GM21717 (cell line): ENCODE measurements around the gene PARVB.

Source experiments
- ATAC-seq: cut with Tn5 transposase; IDR thresholded peaks from one replicate; pipeline ENCODE4 v1.9.1; 2021; ENCODE audit warnings: mild to moderate bottlenecking, moderate library complexity; ENCODE audit not compliant: unreplicated experiment

PARVB gene

DNA sequence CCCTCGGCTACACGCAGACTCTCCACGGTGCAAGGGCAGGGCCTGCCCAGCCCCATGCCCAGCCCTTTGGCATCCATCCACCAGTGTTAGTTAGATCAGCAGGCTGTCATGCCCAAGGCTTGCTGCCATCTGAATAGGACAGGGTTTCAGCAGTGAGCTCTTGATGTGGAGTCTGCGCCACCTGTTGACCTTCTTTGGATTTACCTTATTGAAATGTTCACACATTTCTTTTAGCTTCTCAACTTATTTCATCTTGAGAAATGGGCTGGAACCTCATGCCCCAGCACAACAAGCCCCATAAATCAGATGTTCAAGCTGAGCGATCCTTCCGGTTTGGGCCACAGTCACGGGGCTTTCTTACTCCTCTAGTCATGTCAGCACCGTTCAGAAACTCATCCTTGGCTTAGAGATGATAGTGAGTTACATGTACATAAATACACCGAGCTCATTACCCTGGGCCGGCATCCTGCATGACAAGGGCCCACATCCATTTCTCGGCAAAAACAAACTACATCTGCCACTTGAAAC, 61.7 kb downstream of the PARVB start:
- no peak for ATAC-seq

- ATAC-seq, result no peak
Observed at GRCh38 chr22:44086271-44087088, 62.4 kb downstream of the PARVB start.

- no peak for ATAC-seq
Observed at GRCh38 chr22:44087089-44087430, 63.0 kb downstream of the PARVB start.

GRCh38 chr22:44088976-44089570, 65.0 kb downstream of the PARVB start:
- ATAC-seq, result no peak

- ATAC-seq, result no peak
Observed at GRCh38 chr22:44089717-44090570, 65.8 kb downstream of the PARVB start.

DNA sequence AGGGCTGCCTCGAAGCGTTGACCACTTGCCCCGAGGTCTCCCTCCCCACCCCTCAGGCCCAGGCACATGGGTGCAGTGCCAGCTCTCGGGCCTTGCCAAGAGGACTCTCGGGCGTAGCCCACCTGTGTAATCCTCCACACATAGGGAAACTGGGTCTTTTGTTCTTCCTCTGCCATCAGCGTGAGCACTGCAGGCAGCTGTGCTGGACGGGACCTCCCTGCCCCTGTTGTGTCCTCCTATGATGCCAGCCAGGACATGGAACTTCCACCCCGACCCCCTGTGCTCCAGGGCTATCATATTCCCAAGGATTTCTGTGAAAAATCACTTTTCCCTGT, 66.4 kb downstream of the PARVB start:
- no peak for ATAC-seq

GRCh38 chr22:44091021-44091721, 67.1 kb downstream of the PARVB start:
- no peak for ATAC-seq

DNA sequence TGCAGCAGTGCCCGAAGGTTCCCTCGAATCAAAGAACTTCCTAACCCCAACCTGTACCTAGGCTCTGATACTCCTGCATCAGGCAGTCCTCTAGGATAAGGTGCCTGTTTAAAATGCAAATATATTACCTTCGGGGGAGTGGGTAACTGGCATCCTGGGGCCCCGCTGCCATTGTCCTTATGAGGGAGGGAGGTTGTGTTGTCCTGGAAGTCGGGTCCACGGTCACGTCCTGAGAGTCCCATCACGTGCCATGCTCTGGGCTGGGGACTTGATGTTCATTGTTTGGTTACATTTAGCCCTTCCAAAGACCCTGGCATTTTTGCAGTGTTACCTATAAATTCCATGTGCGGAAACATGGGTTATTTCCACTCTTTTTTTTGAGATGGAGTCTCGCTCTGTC, 67.6 kb downstream of the PARVB start:
- ATAC-seq, result no peak

GRCh38 chr22:44092636-44093220, 68.6 kb downstream of the PARVB start:
- no peak for ATAC-seq

DNA sequence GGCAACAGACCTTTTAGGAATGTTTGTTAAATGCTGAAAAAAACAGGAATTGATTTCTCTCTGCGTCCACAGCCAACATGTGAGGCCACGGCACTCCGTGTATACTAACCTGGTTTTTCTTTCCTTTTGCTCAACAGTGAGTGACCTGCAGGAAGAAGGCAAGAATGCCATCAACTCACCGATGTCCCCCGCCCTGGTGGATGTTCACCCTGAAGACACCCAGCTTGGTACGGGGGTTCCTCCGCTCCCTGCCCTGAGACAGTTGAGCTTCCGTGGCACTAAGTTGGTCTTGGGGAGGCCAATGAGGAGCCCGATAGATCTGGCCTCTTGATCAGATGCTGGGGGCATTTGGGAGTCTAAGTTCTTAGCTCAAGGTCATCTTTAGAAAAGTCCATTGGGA, 69.7 kb downstream of the PARVB start:
- ATAC-seq, result no peak

DNA sequence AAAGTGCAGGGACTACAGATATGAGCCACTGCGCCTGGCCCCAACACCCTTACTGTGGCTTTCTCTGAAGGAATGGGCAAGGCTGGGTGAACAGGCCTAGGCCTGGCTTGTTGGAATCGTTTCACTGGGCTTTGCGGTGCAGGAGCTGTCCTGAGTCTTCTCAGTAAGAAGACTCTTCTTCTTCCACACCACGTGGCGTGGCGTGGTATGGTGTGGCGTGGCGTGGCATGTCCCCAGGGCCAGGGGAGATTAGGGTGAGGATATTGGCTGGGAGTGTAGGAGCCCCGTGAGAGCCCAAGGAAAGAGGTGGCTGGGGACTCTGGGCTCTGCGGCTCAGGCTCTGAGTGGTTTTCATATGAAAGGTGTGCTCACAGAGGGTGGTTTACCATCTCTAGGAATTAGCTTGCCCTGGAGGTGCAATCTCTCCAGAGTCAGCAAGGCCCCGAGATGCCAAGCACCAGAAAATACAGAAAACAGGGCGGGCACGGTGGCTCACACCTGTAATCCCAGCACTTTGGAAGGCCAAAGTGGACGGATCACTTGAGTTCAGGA, 70.7 kb downstream of the PARVB start:
- ATAC-seq, result no peak

DNA sequence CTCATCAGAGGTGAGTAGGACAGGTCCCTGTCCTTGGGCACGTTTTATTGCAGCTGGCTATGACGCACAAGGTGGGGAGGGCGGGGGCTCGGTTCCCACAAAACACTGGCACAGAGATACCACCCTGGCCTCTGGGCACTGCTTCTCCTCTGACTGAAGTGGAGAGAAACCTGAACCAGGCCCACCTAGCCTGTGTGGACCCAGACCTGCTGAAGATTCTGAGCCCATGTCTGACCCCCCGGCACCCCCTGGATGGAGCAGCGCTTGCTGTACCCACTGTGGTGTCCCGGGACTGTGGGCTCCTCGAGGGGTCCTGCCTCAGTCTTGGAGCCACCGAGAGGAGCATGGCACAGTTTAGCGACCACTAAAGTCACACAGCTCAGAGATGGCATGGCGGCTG, 72.6 kb downstream of the PARVB start:
- no peak for ATAC-seq

- ATAC-seq, result no peak
Observed at GRCh38 chr22:44097263-44098020, 73.3 kb downstream of the PARVB start.

DNA sequence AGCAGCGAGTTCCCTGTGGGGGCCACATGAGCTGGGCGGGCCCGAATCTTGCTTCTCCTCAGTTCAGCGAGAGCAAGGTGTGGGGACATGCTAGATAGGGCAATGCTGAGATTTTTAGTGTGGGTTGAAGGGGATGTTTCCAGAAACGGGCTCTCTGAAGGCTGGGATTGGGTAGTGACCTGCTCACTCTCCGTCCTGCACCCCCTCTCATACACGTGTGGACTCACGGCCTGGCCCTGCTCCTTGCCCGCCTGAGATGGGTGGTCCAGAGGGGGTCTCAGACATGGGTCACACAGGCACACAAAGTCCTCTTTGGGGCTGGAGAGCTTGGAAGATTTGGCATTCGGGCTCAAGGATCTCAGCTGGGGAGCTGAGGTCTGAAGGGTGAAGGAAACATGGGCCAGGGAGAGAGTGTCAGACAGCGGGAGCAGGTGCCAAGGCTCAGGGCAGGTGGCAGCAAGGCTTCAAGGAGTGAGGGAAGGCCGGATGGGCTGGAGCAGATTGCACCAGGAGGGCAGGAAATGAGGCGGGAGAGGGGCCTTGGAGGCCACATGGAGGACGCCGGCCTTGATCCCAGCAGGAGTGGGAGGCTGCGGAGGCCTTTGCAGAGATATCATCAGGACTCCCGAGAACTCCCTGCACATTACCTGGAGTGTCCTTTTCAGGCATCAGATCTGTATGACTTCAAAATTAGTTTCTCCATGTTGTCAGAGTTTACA, 74.1 kb downstream of the PARVB start:
- no peak for ATAC-seq

- ATAC-seq, result no peak
Observed at GRCh38 chr22:44098966-44099530, 74.9 kb downstream of the PARVB start.

DNA sequence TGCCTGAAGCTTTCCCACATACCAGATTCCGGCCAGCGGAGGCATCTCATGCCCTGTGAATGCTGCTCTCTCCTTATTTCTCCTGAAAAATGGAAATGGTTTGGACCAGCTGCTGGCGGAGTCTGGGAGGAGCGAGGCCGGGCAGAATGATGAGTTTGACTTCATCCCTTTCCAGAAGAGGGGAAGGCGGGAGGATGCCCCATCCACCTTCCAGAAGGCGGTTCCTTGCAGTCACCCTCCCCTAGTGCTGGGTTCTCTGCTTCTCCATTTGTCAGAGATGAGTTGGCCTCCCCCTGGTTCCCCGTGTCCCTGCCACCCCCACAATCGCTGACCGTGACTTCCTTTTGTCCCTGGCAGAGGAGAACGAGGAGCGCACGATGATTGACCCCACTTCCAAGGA, 75.6 kb downstream of the PARVB start:
- ATAC-seq, result no peak

GRCh38 chr22:44100411-44100810, 76.3 kb downstream of the PARVB start:
- no peak for ATAC-seq

- no peak for ATAC-seq
Observed at GRCh38 chr22:44102121-44102520, 78.0 kb downstream of the PARVB start.

- no peak for ATAC-seq
Observed at GRCh38 chr22:44102856-44103255, 78.8 kb downstream of the PARVB start.
